ENCODE data around the gene ARHGAP35.
"Not testable (repeated sequence)": the region's sequence is repeated elsewhere in the genome, so short reads cannot be mapped to it uniquely, and the experiment has no call there.

ARHGAP35 gene

DNA sequence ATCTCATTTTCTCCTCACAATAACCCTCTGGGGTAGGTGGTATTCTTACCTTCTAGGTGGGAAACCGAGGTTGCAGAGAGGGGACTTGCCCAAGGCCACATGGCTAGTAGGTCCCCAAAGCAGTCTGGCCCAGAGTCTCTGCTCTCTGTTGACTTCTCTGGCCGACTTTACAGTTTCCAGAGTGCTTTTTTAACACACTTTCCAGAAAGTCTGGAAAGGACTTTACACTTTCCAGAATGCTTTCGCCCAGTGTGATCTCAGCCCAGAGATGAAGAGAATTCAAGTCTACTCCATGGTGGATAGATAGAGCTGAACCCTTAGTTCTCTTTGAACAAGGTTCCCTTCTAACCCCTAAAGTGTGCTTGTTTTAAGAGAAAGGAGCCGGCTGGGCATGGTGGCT, 12.2 kb downstream of the ARHGAP35 start:
- DNase-seq: no peak

DNA sequence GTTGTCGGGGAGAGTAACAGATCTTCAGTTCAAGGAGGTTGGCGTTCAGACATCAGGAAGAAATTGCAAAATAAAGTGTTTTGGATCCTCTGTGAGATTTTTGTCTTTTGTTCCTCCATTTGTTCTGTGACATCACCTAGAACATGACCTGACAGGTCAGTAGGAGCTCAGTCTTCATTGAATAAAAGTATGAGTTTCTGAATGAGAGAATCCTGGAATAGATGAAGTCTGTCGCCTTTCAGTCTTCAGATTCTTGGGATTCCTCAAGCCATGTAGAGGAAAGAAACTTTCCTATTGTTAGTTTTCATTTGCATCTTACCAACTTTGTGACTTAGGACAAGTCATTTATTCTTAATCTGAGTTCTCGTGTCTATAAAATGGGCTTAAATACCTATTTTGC, 14.4 kb downstream of the ARHGAP35 start:
- no peak for DNase-seq

DNA sequence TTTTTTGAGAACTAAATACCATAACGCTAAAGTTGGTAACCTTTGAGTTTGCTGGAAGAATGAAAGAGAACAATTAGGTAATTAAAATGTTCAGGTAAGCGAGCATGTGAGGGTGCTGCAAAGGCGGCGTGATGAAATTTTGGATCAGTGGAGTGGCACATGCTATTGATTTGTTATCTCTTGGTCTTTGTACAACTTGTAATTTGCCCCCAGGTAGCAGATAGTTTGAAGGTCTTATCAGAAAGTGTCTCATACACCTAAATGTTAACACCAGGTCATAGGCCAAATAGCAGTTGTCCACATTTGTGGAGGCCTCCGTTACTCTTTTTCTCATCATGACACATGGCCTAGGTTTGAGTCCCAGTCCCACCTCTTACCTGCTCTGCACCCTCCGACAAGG, 14.9 kb downstream of the ARHGAP35 start:
- no peak for DNase-seq

DNA sequence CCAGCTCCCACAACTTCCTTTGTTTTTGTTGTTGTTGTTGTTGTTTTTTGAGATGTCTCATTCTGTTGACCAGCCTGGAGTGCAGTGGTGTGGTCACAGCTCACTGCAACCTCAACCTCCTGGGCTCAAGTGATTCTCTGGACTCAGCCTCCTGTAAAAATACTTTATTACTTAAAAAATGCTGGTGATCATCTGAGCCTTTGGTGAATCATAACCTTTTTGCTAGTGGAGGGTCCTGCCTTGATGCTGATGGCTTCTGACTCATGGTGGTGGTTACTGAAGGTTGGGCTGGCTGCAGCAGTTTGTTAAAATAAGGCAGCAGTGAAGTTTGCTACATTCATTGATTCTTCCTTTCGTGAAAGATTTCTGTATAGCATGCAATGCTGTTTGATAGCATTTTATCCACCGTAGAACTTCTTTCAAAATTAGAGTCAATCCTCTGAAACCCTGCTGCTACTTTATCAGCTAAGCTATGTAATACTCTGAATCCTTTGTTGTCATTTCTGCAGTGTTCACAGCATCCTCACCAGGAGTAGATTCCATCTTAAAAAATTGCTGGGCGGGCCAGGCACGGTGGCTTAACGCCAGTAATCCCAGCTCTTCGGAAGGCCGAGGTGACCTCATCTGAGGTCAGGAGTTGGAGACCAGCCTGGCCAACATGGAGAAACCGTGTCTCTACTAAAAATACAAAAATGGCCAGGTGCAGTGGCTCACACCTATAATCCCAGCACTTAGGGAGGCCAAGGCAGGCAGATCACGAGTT, 18.0 kb downstream of the ARHGAP35 start:
- DNase-seq: no peak

DNA sequence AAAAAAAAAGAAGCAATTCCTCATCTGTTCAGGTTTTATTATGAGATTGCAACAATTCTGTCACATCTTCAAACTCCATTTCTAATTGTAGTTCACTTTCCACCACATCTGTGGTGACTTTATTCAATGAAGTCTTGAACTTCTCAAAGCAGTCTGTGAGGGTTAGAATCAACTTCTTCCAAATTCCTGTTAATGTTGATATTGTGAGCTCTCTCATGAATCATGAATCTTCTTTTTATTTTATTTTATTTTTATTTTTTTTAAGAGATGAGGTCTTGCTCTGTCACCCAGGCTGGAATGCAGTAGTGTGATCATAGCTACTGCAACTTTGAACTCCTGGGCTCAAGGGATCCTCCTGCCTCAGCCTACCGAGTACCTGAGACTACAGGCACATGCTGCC, 19.6 kb downstream of the ARHGAP35 start:
- DNase-seq: no peak

DNA sequence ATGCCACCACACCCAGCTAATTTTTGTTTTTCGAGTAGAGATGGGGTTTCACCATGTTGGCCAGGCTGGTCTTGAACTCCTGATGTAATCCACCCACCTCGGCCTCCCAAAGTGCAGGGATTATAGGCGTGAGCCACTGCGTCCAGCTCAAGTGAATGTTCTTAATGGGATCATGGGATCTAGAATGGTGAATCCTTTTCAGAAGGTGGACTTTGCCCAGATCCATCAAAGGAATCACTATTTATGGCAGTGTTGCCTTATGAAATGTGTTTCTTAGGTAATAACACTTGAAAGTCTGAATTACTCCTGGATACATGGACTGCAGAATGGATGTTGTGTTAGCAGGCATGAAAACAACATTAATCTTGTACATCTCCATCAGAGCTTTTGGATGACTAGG, 20.3 kb downstream of the ARHGAP35 start:
- no peak for DNase-seq

DNA sequence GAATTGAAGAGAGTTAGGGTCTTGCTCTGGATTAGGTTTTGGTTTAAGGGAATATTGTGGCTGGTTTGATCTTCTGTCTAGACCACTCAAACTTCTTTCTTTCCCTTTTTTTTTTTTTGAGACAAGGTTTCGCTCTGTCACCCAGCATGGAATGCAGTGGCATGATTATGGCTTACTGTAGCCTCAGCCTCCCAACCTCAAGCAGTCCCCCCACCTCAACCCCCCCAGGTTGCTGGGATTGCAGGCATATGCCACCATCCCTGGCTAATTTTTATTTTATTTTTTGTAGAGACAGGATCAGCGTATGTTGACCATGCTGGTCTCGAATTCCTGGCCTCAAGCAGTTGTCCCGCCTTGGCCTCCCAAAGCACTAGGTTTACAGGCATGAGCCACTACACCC, 21.2 kb downstream of the ARHGAP35 start:
- no peak for DNase-seq

DNA sequence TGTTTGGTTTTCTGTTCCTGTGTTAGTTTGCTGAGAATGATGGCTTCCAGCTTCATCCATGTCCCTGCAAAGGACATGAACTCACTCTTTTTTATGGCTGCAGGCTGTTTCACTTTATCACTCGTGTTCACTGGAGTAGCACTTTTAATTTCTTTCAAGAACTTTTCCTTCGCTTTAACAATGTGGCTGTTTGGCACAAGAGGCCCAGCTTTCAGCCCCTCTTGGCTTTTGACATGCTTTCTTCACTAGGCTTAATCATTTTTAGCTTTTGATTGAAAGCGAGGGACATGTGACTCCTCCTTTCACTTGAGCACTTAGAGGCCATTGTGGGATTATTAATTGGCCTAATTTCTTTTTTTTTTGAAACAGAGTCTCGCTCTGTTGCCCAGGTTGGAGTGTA, 22.0 kb downstream of the ARHGAP35 start:
- DNase-seq: not testable (repeated sequence)

DNA sequence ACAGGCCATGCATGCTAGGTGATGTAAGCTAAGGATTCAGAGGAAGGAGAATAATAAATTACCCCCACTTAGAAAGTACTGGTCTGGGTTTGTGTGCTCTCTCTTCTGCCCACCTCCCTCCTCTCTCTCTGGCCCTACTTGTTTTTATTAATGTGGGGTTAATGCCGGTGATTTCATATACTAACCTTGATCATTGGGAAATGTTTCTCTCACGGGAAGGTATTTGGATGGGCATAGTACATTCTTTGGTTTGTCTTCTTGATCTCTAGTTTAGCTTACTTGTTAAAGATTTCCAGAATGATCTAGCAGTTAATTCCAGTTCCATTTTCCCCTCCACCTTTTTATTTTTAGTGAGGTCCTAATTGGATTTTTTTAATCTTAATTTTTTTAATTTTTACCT, 24.6 kb downstream of the ARHGAP35 start:
- DNase-seq: no peak

DNA sequence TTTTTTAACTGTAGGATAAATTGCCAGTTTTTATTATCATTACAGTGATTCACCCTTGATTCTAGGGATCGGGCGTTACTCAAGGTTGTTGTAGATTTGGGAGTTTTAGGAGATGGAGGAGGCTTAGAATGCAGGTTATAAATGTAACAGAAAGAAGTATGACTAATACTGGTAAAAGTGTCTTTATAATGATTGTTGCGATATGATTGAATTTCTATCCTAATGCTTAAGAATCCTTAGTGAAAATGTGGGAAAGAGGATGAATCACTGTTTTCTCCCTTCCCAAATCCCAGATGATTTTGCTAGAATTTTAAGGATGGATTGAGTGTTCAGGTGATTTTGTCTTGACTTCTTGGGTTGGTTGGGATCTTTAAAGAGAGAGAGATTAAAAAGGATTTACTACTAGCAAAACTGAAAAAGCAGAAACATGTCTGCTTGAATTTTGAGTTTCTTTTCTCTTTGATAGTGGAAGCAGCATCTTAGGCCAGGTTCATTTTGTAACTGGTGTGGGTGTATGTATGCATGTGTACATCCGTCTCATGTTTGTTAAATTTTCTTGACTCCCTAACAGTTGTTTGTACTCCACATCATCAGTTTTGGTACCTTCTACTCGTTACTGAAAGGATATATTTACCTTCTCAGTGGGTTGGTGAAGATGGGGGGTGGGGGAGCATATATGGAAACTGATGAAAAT, 25.9 kb downstream of the ARHGAP35 start:
- DNase-seq: no peak

DNA sequence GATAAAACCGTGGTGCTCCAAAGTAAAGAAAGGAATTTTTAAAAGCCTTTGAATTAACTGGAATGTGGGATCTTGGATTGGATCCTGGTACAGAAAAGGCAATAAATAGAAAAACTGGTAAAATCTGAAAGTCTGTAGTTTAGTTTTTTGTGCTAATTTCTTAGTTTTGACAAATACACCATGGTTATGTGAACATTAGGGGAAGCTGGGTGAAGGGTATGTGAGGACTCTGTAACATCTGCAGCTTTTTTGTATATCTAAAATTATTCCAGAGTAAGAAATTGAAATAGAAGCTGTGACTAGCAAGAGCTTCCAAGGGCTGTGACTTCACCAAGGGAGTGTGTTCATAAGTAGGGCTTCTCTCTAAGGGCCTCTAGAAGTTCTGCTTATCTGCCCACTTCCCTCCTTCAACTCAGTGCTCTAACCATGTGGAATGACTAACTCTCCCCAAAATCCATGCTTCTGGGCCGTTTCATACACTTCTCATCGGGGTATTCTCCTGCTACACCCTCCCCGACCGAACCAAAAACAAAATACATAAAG, 26.5 kb downstream of the ARHGAP35 start:
- no peak for DNase-seq

DNA sequence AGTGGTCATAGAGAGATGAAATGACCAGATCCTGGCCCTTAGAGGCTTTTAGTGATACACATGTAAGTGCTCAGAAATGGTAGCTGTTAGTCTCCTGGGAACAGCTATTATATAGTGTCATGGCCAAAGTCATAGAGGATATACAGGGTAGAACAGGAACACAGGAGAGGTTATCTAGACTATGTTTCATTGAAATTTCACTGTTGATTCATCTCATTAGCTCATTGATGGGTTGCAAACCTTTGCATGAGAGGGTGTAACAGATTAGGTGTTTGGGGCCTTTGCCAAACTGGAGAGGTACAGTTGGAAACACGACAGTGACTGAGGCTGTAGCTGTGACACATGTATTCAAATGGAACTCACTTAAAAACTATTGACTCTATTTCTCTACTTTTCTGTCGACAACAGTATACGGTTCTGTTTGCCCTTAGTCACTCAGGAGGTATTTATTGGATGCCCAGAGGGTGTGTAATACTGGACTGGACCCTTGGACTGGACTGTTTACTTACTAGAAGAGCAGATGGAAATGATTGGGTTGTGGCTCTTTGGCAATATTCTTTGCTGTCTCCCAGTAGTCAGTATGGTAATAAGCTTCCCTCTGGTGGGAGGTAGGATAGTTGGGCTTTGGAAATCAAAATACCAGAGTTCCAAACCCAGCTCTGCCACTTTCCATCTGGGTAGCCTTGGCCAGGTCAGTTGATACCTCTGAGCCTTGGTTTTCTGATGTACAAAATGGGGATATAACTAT, 29.8 kb downstream of the ARHGAP35 start:
- no peak for DNase-seq

DNA sequence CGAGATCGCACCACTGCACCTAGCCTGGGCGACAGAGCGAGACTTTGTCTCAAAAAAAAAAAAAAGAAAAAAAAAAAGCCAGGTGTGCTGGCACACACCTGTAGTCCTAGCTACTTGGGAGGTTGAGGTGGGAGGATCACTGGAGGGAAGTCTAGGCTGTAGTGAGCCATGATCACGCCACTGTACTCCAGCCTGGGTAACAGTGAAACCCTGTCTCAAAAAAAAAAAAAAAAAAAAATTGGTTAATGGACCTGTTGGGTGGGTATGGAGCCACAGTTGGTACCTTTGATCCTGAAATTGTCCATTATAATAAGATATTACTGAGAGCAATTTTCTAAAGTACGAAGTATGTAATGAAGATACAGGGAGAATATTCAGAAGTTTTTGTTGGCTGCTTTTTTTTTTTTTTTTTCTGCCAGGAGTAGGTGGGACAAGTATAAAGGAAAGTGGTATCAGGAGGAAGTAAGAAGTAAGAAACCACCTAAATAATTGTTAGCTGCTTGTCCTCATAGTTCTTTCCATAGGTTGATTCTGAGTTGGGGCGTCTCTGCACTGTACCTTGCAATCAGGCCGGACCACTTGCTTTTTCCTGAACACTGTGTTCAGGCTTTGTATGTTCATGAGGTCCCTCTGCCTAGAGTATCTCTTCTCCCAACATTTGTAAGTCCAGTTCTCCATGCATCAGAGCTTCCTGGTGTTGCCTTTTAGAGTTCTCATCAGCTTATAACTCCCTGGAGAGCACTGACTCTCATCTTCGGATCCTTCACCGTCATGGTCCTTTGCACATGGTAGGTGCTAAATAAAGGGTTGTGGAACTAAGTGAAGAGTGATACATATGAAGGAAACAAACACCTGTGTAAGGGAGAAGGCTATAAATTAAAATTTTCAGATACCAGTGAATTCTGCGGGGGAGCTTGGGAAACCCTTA, 31.7 kb downstream of the ARHGAP35 start:
- no peak for DNase-seq

DNA sequence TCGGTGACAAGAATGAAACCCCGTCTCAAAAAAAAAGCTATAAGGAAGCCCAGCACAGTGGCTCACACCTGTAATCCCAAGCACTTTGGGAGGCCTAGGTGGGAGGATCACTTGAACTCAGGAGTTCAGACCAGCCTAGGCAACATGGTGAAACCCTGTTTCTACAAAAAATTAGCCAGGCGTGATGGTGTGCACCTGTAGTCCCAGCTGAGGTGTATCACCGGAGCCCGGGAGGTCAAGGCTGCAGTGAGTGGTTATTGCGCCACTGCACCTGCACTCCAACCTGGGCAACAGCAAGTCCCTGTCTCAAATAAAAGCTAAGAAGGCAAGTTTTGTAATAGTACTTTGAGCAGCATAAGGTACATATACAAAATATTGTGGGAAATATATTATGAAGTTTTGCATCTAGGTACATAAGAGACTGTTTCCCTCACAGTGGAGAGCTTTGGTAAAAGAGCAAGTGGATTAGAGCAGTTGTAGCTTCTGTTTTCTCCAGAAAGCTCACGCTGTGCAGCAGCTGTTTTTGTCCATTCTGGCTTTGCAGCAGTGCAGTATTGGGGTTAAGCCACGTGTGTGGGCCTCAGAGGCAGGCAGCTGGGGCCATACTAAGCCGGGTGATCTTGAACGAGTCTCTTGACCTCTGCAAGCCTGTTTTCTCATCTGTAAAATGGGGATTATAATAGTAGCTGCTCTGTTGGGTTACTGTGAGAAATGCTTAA, 35.4 kb downstream of the ARHGAP35 start:
- DNase-seq: no peak

DNA sequence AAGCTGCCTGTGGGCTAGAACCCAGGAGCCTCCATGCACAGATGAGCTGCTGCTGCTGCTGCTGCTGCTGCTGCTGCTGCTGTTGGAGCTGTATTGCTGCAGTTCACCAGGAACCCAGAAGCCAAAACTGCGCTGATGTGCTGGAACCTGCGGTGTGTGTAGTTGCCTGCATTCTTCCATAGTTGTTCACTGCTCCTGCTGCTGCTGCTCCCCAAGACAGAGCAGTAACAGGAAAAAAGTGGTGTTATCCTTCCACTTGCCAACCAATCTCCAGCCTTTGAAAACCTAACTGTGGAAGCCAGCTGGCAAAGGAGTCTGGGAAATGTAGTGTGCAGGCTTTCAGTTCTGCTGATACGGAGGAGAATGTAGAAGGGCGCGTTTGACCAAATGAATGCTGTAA, 37.9 kb downstream of the ARHGAP35 start:
- no peak for DNase-seq

DNA sequence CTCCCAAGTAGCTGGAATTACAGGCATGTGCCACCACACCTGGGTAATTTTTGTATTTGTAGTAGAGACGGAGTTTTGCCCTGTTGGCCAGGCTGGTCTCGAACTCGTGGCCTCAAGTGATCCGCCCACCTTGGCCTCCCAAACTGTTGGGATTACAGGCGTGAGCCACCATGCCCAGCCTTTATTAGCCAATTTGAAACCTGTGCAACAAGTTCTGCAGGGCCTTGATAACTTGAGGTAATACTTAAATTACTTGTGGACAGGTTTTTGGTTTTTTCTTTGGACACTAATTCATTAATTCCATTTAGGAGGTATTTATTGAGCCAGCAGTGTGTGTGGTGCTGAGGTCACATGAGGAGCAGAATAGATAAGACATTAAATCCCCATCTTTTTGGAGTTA, 39.5 kb downstream of the ARHGAP35 start:
- no peak for DNase-seq

DNA sequence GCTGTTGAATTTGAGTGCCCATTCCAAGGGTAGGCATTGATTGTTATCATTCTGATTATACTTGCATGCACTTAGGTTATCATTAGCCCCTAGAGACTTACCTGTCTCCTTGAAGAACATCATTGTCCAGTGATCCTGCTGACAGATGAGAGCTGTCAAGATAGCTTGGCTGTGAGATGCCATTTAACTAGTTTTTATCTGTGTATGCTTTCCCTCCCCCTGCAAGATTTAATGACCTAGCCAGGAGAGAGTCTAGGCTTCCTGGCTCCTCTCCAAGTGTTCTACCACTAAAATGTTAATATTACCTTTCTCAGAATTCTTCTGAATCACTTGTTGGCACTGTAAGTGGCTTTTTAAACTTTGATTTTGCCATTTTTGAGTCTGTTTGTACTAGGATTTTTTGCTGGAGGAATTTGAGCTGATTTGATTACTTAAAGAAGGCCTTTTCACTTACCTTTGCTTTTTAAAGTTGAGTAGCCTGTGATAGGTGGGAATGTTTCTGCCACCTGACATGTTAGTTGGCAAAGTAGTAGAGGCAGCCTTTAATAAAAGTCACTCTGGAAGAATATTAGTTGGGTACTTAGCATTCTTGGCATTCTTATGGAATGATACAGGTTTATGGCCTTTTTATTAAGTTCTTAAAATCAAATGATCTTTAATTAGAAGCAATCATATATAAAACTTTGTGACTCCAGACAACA, 41.1 kb downstream of the ARHGAP35 start:
- no peak for DNase-seq

DNA sequence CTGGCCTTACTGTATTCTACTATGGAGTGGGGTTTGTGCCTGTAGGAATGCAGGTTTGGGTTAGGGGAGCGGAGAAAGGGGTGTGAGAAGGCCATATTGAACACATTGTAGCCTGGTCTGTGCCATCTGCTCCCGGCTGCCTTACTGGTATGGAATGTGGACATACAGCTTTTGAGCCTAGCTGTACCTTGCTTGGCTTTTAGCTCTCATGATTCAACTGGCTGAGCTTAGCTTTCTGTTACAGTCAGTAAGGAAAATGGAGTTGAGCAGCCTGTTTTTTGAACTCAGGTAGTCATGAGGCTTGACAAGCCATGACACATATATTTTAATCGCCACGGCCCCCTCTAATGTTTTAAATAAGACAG, 41.6 kb downstream of the ARHGAP35 start:
- DNase-seq: no peak

DNA sequence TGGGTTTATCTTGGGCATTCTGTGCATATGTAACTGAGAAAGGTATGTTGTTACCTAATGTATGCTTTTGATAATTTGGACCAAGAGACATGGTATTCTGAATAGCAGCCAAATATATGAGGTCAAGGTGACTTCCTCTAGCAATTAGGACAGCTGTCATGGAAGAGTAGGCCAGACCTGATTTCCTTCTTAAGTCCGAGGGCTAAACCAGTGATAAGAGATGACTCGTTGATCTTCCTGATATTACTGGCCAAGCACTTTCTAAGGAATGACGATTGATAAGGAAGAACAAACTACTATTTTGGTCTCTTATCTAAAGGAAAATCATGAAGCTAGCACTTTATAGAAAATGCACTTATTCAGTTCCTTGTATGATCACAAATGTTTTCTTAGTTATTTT, 42.7 kb downstream of the ARHGAP35 start:
- no peak for DNase-seq

DNA sequence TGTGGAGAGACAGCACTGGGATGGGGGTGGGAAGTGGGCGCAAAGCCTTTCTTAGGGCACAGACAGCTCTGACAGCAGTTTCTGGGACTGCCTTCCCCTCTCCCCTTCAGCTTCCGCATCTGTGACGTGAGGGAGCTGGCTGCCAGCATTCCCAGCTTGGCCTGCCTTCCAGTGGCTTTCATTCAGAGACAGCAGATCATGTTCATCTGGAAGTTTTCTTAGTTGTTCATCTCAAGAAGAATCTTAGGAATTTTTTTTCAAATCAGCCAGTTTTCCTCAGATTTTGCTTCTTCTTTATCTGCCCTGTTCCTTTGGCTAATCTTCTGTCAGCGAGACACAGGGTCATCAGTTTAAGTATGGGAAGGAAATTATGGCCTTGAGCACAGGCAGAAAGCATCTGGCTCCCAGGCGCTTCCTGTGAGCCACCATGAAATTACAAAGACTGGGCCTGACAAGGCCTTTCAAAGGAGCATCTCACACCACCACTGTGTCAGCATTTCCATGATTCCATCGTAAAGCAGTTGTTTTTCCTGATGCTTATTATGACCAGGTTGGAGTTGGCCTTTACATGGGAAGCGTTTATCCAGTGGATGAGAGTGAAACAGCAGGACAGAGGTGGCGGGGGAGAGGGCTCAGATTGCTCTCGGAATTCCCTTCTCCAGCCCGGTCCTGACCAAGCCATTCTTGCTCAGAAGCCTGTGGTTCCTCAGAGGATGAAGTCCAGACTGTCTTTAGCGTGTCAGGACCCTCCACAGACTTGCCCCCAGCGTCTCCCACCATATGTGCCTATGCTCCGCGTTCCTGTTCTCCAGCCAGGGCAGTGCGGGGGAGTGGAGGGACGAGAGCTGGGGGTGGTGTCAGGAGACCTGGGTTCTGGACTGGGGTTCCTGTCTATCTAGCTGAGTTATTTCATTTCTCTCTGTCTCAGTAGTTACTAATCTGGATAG, 43.6 kb downstream of the ARHGAP35 start:
- no peak for DNase-seq

Measured in NCI-H1436 (cell line).